ENCODE results near the gene PIGV.

GRCh38 chr1:26831546-26832248 is 43.9 kb downstream of the PIGV start:
- no peak for TF ChIP-seq EZH2phosphoT487 (IDR thresholded peaks at IDR 0.05; ENCODE audit: low read depth)
- TF ChIP-seq, protein P1, sequence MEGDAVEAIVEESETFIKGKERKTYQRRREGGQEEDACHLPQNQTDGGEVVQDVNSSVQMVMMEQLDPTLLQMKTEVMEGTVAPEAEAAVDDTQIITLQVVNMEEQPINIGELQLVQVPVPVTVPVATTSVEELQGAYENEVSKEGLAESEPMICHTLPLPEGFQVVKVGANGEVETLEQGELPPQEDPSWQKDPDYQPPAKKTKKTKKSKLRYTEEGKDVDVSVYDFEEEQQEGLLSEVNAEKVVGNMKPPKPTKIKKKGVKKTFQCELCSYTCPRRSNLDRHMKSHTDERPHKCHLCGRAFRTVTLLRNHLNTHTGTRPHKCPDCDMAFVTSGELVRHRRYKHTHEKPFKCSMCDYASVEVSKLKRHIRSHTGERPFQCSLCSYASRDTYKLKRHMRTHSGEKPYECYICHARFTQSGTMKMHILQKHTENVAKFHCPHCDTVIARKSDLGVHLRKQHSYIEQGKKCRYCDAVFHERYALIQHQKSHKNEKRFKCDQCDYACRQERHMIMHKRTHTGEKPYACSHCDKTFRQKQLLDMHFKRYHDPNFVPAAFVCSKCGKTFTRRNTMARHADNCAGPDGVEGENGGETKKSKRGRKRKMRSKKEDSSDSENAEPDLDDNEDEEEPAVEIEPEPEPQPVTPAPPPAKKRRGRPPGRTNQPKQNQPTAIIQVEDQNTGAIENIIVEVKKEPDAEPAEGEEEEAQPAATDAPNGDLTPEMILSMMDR (IDR thresholded peaks at IDR 0.05; ENCODE audit: low read depth, low read length) = no peak

Data from OCI-LY3 (cell line).